ENCODE measurements around the gene EXT2. TPM values are rescaled to one million over a fixed set of nuclear protein-coding genes. Genes with fewer than 3 reads are reported as not detected.

EXT2 gene
- polyA plus RNA-seq, 1 donor = 51.6 TPM

GRCh38 chr11:44281151-44281550 is 185.7 kb downstream of the EXT2 start:
- Histone ChIP-seq H3K36me3 (ENCODE audit: control insufficient read depth, insufficient read depth, low read length) (no peaks in the 10 kb centered on the region), H3K27me3 (ENCODE audit: control insufficient read depth, insufficient read depth, low read length) (peaks cover 5% of the 10 kb centered on the region), H3K4me1 (ENCODE audit: control insufficient read depth, insufficient read depth, low read length) (no peaks in the 10 kb centered on the region), H3K27ac (ENCODE audit: low read length) (no peak overlapping the region), H3K4me3 (ENCODE audit: low read length) (no peak overlapping the region), H3K9me3 (ENCODE audit: control insufficient read depth, low read depth, low read length) (no peaks in the 10 kb centered on the region)
- WGBS (ENCODE audit: insufficient coverage, low lambda C conversion rate) = no CpG with 5 or more reads among the region's 9 CpGs
- no peak for DNase-seq

DNA sequence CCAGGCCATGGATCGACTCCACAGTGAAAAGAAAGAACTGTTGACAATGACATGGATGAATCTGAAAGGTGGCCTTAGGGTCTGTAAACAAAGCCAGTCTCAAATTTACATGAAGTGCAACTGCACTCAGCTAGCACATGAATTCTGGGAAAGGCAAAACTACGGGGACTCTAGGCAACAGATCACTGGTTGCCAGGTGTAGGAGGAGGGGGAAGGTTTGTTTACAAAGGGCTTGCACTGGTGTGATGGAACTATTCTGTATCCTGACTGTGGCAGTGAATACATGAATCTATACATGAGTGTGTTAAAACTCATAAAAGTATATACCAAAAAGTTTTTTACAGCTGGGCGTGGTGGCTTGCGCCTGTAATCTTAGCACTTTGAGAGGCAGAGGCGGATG is 187.1 kb downstream of the EXT2 start:
- Histone ChIP-seq H3K27ac (ENCODE audit: low read length) (no peak overlapping the region), H3K36me3 (ENCODE audit: control insufficient read depth, insufficient read depth, low read length) (no peaks in the 10 kb centered on the region), H3K4me1 (ENCODE audit: control insufficient read depth, insufficient read depth, low read length) (no peaks in the 10 kb centered on the region), H3K27me3 (ENCODE audit: control insufficient read depth, insufficient read depth, low read length) (peaks cover 5% of the 10 kb centered on the region), H3K4me3 (ENCODE audit: low read length) (no peak overlapping the region), H3K9me3 (ENCODE audit: control insufficient read depth, low read depth, low read length) (no peaks in the 10 kb centered on the region)
- 86% methylated on average over 1 of the region's 5 CpGs for WGBS (ENCODE audit: insufficient coverage, low lambda C conversion rate)
- DNase-seq = no peak

GRCh38 chr11:44285756-44286155 is 190.3 kb downstream of the EXT2 start:
- Histone ChIP-seq H3K4me1 (ENCODE audit: control insufficient read depth, insufficient read depth, low read length) (no peaks in the 10 kb centered on the region), H3K9me3 (ENCODE audit: control insufficient read depth, low read depth, low read length) (no peaks in the 10 kb centered on the region), H3K27me3 (ENCODE audit: control insufficient read depth, insufficient read depth, low read length) (peaks cover 6% of the 10 kb centered on the region), H3K4me3 (ENCODE audit: low read length) (no peak overlapping the region), H3K36me3 (ENCODE audit: control insufficient read depth, insufficient read depth, low read length) (no peaks in the 10 kb centered on the region), H3K27ac (ENCODE audit: low read length) (no peak overlapping the region)
- WGBS (ENCODE audit: insufficient coverage, low lambda C conversion rate) = no CpG with 5 or more reads among the region's 2 CpGs
- DNase-seq = no peak

GRCh38 chr11:44286268-44286880 is 190.9 kb downstream of the EXT2 start:
- H3K27ac ChIP-seq (ENCODE audit: low read length) = no peak overlapping the region
- no peaks in the 10 kb centered on the region for H3K36me3 ChIP-seq (ENCODE audit: control insufficient read depth, insufficient read depth, low read length)
- no peaks in the 10 kb centered on the region for H3K4me1 ChIP-seq (ENCODE audit: control insufficient read depth, insufficient read depth, low read length)
- peaks cover 6% of the 10 kb centered on the region for H3K27me3 ChIP-seq (ENCODE audit: control insufficient read depth, insufficient read depth, low read length)
- H3K9me3 ChIP-seq (ENCODE audit: control insufficient read depth, low read depth, low read length) = no peaks in the 10 kb centered on the region
- H3K4me3 ChIP-seq (ENCODE audit: low read length) = no peak overlapping the region
- WGBS (ENCODE audit: insufficient coverage, low lambda C conversion rate) = no CpG with 5 or more reads among the region's 10 CpGs
- peak; percentile 24 to 29 for DNase-seq

GRCh38 chr11:44286911-44287310 is 191.4 kb downstream of the EXT2 start:
- DNase-seq = no peak
- Histone ChIP-seq H3K4me1 (ENCODE audit: control insufficient read depth, insufficient read depth, low read length) (no peaks in the 10 kb centered on the region), H3K4me3 (ENCODE audit: low read length) (no peak overlapping the region), H3K36me3 (ENCODE audit: control insufficient read depth, insufficient read depth, low read length) (no peaks in the 10 kb centered on the region), H3K9me3 (ENCODE audit: control insufficient read depth, low read depth, low read length) (no peaks in the 10 kb centered on the region), H3K27me3 (ENCODE audit: control insufficient read depth, insufficient read depth, low read length) (peaks cover 7% of the 10 kb centered on the region), H3K27ac (ENCODE audit: low read length) (no peak overlapping the region)
- WGBS (ENCODE audit: insufficient coverage, low lambda C conversion rate) = no CpG with 5 or more reads among the region's 11 CpGs

GRCh38 chr11:44288133-44288526 is 192.7 kb downstream of the EXT2 start:
- Histone ChIP-seq H3K36me3 (ENCODE audit: control insufficient read depth, insufficient read depth, low read length) (no peaks in the 10 kb centered on the region), H3K4me1 (ENCODE audit: control insufficient read depth, insufficient read depth, low read length) (no peaks in the 10 kb centered on the region), H3K4me3 (ENCODE audit: low read length) (no peak overlapping the region), H3K27me3 (ENCODE audit: control insufficient read depth, insufficient read depth, low read length) (peaks cover 9% of the 10 kb centered on the region), H3K9me3 (ENCODE audit: control insufficient read depth, low read depth, low read length) (no peaks in the 10 kb centered on the region), H3K27ac (ENCODE audit: low read length) (no peak overlapping the region)
- DNase-seq = no peak
- WGBS (ENCODE audit: insufficient coverage, low lambda C conversion rate) = no CpG with 5 or more reads among the region's 3 CpGs

DNA sequence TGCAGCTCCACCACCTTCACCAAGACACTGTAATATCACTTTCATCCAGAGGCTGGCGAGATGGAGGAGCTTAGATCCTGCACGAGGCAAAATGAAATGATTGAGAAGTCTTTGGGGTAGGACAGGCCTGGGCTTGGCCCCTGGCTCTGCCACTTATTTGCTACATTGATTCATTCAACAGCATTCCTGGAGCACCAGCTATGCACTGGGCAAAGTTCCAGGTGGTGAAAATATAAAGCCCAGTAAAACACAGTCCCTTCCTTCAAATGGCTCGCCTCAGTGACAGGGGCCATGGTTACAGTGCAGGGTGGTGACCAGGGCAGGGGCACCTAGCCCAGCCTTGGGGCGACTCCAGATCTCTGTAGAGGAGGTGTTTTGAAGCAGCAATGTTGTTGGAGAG is 194.7 kb downstream of the EXT2 start:
- WGBS (ENCODE audit: insufficient coverage, low lambda C conversion rate) = no CpG with 5 or more reads among the region's 4 CpGs
- no peak for DNase-seq

More for the DNA sequence above, 194.7 kb downstream of the EXT2 start:
- Histone ChIP-seq H3K27ac (ENCODE audit: low read length) (no peak overlapping the region), H3K9me3 (ENCODE audit: control insufficient read depth, low read depth, low read length) (no peaks in the 10 kb centered on the region), H3K4me1 (ENCODE audit: control insufficient read depth, insufficient read depth, low read length) (no peaks in the 10 kb centered on the region), H3K36me3 (ENCODE audit: control insufficient read depth, insufficient read depth, low read length) (no peaks in the 10 kb centered on the region), H3K27me3 (ENCODE audit: control insufficient read depth, insufficient read depth, low read length) (peaks cover 18% of the 10 kb centered on the region), H3K4me3 (ENCODE audit: low read length) (no peak overlapping the region)

Other genes starting within 250 kb of the EXT2 start
- gene ALKBH3, start 214.8 kb upstream of the EXT2 start, polyA plus RNA-seq = 32.4 TPM
- 40.7 TPM for gene C11orf96, start 153.0 kb upstream of the EXT2 start, polyA plus RNA-seq
- 0.03 TPM for gene ACCSL, start 47.7 kb upstream of the EXT2 start, polyA plus RNA-seq
- 49.5 TPM for gene ACCS, start 29.4 kb upstream of the EXT2 start, polyA plus RNA-seq
- 0.13 TPM for gene ALX4, start 214.5 kb downstream of the EXT2 start, polyA plus RNA-seq